ENCODE results near the gene MAEA.

Gene MAEA

GRCh38 chr4:1247864-1248244, 41.8 kb upstream of the MAEA start:
- no peak for TF ChIP-seq CTCF (IDR thresholded peaks at IDR 0.05)

- TF ChIP-seq CTCF (IDR thresholded peaks at IDR 0.05): no peak
Observed at GRCh38 chr4:1248245-1249147, 41.2 kb upstream of the MAEA start, which contains the start of gene CTBP1. CTBP1 (minus strand) TSS chr4:1249130; CDS start chr4:1241331, 7,799 bp downstream.

GRCh38 chr4:1249148-1249730, 40.5 kb upstream of the MAEA start:
- no peak for TF ChIP-seq CTCF (IDR thresholded peaks at IDR 0.05)

GRCh38 chr4:1249731-1250526, 39.8 kb upstream of the MAEA start:
- no peak for TF ChIP-seq CTCF (IDR thresholded peaks at IDR 0.05)

GRCh38 chr4:1250527-1250812, 39.2 kb upstream of the MAEA start:
- TF ChIP-seq CTCF (IDR thresholded peaks at IDR 0.05): no peak

- TF ChIP-seq CTCF (IDR thresholded peaks at IDR 0.05): no peak
Observed at GRCh38 chr4:1250921-1251772, 38.5 kb upstream of the MAEA start.

- no peak for TF ChIP-seq CTCF (IDR thresholded peaks at IDR 0.05)
Observed at GRCh38 chr4:1251773-1252066, 38.0 kb upstream of the MAEA start.
